Measurements from ENCODE around the gene PNLDC1.
A peak's percentile ranks its signal among the peaks of the same experiment; 100 is the strongest.
"Not testable (repeated sequence)": the region's sequence is repeated elsewhere in the genome, so short reads cannot be mapped to it uniquely, and the experiment has no call there.

PNLDC1 gene

DNA sequence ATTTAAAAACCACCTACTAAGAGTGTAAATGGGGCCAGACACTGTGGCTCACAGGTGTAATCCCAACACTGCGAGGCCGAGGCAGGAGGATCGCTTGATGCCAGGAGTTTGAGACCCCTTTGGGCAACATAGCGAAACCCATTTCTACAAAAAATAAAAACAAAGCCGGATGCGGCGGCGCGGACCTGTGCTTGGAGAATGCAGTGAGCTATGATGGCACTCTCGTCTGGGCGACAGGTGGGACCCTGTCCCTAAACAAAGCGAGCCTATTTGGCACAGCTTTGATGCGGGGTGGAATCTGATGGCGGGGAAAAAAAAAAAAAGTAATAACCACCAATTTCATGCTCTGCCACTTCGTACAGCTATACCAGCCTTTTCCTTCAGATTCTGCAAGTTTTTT lies 11.8 kb upstream of the PNLDC1 start:
- DNase-seq: no peak

DNA sequence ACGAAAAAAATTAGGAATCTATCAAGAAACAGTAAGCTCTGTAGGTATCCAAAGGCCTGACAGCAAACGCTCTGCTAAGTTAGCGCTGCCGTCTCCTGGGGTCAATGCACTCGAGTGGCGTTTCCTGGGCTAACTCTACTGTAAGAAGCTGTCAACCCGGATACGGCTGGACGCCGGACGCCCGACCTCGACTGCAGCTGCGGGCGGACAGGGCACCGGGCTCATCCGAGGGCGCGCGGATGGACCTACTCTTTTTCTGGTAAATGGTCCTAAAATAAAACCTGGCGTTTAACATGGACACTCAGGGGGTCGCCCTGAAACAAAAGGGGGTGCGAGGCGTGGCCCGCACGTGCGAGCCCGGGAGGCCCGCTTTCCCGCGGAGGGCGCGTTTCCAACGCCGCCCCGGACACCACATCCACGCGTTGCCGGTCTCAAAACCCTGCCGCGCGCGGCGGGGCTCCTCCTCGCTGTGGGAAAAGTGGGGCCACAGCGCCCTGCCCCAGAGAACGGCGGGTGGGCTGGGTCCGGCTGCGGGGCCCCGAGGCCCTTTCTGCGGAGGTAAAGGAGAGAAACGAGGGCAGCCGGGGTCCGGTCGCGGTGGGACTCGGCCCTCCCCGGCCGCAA lies 11.2 kb upstream of the PNLDC1 start:
- no peak for DNase-seq

- DNase-seq: peak; percentile 96
Observed at GRCh38 chr6:159789377-159790148, 10.5 kb upstream of the PNLDC1 start, which contains the start of gene TCP1. TCP1 (minus strand) TSS chr6:159789602; CDS start chr6:159789468, 134 bp downstream.

DNA sequence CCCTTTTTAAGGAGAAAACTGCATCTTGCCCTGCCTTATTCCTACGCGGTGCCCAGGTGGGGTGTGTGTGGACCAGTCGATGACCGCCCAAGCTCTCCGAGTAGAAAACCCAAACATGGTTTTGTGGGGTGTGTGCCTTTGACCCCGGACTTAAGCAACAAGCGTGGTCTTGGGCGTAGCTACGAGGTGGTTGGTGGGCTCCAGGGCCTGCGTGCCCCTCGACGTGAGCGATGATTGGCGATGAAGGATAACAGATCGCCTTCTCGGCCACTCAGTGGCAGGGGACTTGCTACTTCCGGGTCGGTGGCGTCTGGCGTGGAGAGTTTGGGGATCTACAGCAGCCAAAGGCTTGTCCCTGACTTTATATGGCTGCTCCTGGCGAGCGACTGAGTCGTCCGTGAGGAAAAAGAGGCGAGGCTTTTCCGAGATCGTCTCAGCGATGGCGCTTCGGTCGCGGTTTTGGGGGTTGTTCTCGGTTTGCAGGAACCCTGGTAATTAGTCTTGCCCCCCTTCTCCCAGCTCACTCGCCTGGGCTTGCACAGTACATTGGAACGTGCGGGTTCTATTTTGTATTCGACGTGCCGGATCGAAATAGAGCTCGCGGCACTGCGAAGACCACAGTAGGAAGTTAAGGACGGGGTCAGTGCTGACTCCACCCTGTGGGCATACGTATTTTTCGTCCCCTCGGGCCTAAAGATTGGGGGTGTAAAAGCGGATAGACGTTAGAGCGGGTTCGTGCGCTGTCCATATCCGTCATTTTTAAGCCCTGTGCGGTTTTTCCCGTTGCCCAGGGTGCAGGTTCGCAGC lies 9.7 kb upstream of the PNLDC1 start, which contains the start of gene MRPL18:
Gene MRPL18 (plus strand): TSS at position 319 of the 807 bp plus-strand sequence. CDS start 121 bp downstream, at position 440.
- DNase-seq: peak; percentile 94

GRCh38 chr6:159790956-159791598 lies 9.0 kb upstream of the PNLDC1 start:
- no peak for DNase-seq

GRCh38 chr6:159794976-159795375 lies 5.1 kb upstream of the PNLDC1 start:
- not testable (repeated sequence) for DNase-seq

DNA sequence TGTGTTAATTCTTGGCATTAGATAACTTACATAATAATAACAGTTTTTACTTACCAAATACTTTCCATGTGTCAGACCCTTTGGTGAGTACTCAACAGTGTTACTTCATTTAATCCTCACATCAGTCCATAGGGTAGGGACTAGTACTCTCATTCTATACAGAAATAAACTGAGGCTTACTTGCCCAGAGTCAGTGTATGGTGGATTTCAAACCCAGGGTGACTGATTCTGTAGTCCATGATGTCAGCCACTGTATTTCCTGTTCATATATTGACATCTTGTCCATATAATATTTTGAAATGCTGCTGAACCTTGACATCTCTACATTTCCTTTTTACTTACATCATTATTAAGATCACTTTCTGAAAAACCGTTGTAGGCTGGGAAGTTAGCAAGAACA lies 2.5 kb upstream of the PNLDC1 start:
- DNase-seq: no peak

DNA sequence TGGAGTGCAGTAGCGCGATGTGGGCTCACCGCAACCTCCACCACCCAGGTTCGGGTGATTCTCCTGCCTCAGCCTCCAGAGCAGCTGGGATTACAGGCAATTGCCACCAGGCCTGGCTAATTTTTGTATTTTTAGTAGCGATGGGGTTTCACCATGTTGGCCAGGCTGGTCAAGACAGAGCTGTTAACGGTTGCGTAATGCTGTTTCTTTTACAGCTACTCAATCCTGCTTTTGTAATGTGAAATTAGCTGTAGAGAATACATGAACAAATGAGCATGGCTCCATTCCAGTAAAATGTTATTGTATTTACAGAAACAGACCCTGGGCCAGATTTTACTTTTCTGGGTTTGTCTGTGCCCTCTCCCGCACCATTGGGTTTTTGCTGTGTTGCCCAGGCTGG lies 1.9 kb downstream of the PNLDC1 start:
- DNase-seq: no peak

- no peak for DNase-seq
Observed at GRCh38 chr6:159804504-159804903, 4.4 kb downstream of the PNLDC1 start.

GRCh38 chr6:159805440-159806020 lies 5.5 kb downstream of the PNLDC1 start:
- DNase-seq: no peak

DNA sequence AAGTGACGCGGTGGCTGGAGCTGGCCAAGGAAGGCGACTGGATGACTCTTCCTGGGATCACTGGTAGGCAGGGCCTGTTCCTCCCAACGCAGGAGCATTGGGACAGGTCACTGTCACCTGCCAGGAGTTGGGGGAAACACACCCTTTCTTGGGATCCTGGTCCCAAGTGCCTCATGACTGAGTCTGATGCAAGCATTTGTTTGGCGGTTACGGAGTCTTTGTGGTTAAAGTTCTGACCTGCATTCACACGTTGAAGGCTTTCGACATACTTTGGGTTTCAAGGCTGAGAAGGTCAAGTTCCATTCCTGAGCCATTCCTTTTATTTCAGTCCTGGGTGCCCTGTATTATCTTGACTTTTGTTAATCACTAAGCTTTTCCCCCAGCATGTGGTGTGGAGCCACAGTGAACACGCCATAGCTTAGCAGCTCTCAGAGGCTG lies 6.0 kb downstream of the PNLDC1 start:
- DNase-seq: no peak

GRCh38 chr6:159807150-159807858 lies 7.2 kb downstream of the PNLDC1 start:
- no peak for DNase-seq

DNA sequence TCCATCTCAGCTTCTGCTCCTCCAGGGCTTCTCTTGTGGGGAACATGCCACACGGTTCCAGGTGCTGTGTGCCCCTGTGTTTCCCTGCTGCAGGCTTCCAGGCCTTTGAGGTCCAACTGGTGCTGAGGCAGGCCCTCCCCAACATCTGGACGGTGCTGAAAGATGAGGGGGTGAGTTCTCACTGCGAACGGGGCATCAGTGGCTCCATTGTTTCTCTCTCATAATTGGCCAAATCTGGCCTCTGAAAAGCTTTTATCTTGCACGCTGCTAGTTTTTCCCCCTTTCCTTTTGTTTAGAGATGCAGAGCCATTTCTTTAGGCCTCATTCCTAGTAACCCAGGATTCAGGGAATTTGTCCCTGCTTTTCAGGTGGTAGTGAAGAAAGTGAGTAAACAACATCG lies 8.6 kb downstream of the PNLDC1 start:
- DNase-seq: no peak

DNA sequence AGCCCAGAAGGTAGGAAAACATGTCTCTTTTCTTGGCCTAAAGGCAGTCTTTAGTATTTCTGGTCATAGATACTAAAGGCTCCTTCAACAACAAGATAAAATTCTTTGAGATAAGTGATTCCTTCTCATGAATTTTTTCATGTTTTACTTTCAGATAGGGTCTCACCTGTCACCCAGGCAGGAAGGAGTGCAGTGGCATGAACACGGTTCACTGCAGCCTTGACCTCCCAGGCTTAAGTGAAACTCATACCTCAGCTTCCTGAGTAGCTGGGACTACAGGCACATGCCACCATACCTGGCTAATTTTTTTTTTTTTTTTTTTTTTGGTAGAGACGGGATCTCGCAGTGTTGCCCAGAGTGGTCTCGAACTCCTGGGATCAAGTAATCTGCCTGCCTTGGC lies 9.1 kb downstream of the PNLDC1 start:
- no peak for DNase-seq

- DNase-seq: no peak
Observed at GRCh38 chr6:159813781-159814180, 13.7 kb downstream of the PNLDC1 start.

- no peak for DNase-seq
Observed at GRCh38 chr6:159815410-159815809, 15.3 kb downstream of the PNLDC1 start.

- DNase-seq: not testable (repeated sequence)
Observed at GRCh38 chr6:159816775-159817174, 16.7 kb downstream of the PNLDC1 start.

DNA sequence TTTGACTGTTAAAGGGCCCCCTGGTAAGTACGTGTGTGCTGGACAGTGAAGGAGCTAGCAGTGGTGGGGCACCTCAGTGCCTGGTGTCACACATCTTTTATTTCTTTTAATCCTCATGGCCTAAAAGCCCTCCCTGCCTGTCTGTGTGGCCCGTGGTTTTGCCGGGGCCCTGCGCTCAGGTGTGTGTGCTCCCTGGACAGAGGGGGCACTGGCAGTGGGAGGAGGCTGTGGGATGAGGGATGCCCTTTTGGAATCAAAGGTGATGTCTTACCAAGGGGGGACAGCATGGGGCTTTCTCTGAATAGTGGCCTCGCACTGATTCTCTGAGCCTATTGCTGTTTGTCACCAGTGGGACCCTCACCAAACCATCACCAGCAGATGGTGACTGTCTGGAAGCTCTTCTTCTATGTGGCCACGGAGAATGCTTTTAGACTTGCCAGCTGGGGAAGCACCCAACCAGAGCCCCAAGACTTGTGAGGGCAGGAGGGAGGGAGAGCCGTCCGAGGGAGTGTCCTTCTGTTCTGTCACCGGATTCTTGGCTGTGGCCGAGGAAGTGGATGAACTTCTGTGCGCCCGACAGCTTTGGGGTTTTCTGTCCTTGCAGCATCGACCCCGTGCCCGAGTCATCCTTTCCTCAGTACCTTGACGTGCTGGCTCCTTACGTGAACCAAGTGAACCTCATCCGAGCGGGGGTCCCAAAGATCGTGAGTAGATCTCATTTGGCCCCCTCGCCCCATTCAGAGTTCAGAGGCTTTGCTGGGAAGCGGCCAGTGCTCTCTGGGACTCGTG lies 18.1 kb downstream of the PNLDC1 start:
- DNase-seq: no peak

DNA sequence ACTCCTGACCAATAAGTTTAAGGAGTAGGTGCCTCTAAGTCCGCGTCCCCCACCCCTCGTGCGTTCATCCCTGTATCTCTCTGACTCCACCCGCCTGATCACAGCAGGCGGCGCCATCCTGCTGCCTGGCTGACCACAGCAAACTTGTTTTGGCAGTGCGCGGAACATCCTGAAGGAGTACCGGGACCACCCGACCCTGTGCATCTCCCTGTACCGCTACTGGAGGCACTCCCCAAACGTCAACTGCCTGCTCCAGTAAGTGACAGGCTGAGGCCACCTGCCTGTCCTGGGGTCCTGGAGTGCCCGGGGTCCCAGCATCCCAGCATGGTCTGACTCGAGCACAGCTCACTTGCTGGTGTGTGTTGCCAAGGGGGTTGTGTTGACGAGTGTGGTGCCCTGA lies 19.0 kb downstream of the PNLDC1 start:
- DNase-seq: no peak

- DNase-seq: no peak
Observed at GRCh38 chr6:159819932-159820640, 20.0 kb downstream of the PNLDC1 start.
